Measurements from ENCODE around the gene SEC24A. TPM values are rescaled to one million over a fixed set of nuclear protein-coding genes. Genes with fewer than 3 reads are reported as not detected.
"Not testable (repeated sequence)": the region's sequence is repeated elsewhere in the genome, so short reads cannot be mapped to it uniquely, and the experiment has no call there.

The SEC24A gene
- total and polyA plus RNA-seq, 5 donors: 3.0 to 17.5 (median 8.4) TPM

GRCh38 chr5:134749415-134749814 is 100.8 kb downstream of the SEC24A start:
- DNase-seq: no peak
- H3K27ac ChIP-seq (ENCODE audit: low read length): no peak overlapping the region
- WGBS: 93% methylated on average over 3 of the region's 3 CpGs
- ATAC-seq: no peak
- H3K4me1 ChIP-seq (ENCODE audit: control insufficient read depth, insufficient read depth, low read length): no peaks in the 10 kb centered on the region
- no peaks in the 10 kb centered on the region for H3K27me3 ChIP-seq (ENCODE audit: control insufficient read depth, insufficient read depth)
- H3K4me3 ChIP-seq (ENCODE audit: low read length): no peak overlapping the region
- intact Hi-C loops (cut with DNase I): no loop called here
- H3K9me3 ChIP-seq (ENCODE audit: control insufficient read depth, low read length): no peaks in the 10 kb centered on the region

GRCh38 chr5:134758176-134758503 is 109.6 kb downstream of the SEC24A start:
- Histone ChIP-seq H3K4me3 (ENCODE audit: low read length) (peak overlapping the region; percentile 65), H3K27me3 (ENCODE audit: control insufficient read depth, insufficient read depth) (no peaks in the 10 kb centered on the region), H3K9me3 (ENCODE audit: control insufficient read depth, low read length) (no peaks in the 10 kb centered on the region), H3K27ac (ENCODE audit: low read length) (no peak overlapping the region), H3K4me1 (ENCODE audit: control insufficient read depth, insufficient read depth, low read length) (peaks cover 2% of the 10 kb centered on the region)
- WGBS: 22% methylated on average over 9 of the region's 9 CpGs
- no peak for DNase-seq
- intact Hi-C loops (cut with DNase I): loop anchor here in 1 of 4 donors (10.0 kb wide), 1 partner anchor 147 kb away; the partner anchor contains the start of gene PCBD2
- ATAC-seq: peak in 1 of 2 donors; percentile 54

- peak; percentile 99 for ATAC-seq
Measured at GRCh38 chr5:134758504-134759341, 110.1 kb downstream of the SEC24A start, which contains the start of gene DDX46. TSS of gene DDX46 (plus strand) at chr5:134758779. CDS start at chr5:134758939, 160 bp downstream.

GRCh38 chr5:134767528-134768291 is 119.1 kb downstream of the SEC24A start:
- H3K9me3 ChIP-seq (ENCODE audit: control insufficient read depth, low read length); H3K4me3 ChIP-seq (ENCODE audit: low read length); H3K27ac ChIP-seq (ENCODE audit: low read length); ATAC-seq; H3K27me3 ChIP-seq (ENCODE audit: control insufficient read depth, insufficient read depth); intact Hi-C loops (cut with DNase I); H3K4me1 ChIP-seq (ENCODE audit: control insufficient read depth, insufficient read depth, low read length); DNase-seq: not testable (repeated sequence)
- WGBS: 93% methylated on average over 21 of the region's 21 CpGs

More at GRCh38 chr5:134758504-134759341, 110.1 kb downstream of the SEC24A start, which contains the start of gene DDX46:
- Histone ChIP-seq H3K27me3 (ENCODE audit: control insufficient read depth, insufficient read depth) (no peaks in the 10 kb centered on the region), H3K4me1 (ENCODE audit: control insufficient read depth, insufficient read depth, low read length) (peaks cover 2% of the 10 kb centered on the region), H3K4me3 (ENCODE audit: low read length) (peak within 1 kb of the TSS; percentile 65), H3K27ac (ENCODE audit: low read length) (peak within 1 kb of the TSS; percentile 22), H3K9me3 (ENCODE audit: control insufficient read depth, low read length) (no peaks in the 10 kb centered on the region)
- intact Hi-C loops (cut with DNase I): loop anchor here in 1 of 4 donors (10.0 kb wide), 1 partner anchor 146 kb away; the partner anchor contains the start of gene PCBD2
- WGBS: under 1% methylated on average over 73 of the region's 73 CpGs
- DNase-seq: peak; percentile 94 to 97 (median 97)

GRCh38 chr5:134769206-134769605 is 120.6 kb downstream of the SEC24A start:
- 64% methylated on average over 4 of the region's 4 CpGs for WGBS
- Histone ChIP-seq H3K4me3 (ENCODE audit: low read length) (no peak overlapping the region), H3K27me3 (ENCODE audit: control insufficient read depth, insufficient read depth) (no peaks in the 10 kb centered on the region), H3K27ac (ENCODE audit: low read length) (no peak overlapping the region), H3K9me3 (ENCODE audit: control insufficient read depth, low read length) (no peaks in the 10 kb centered on the region), H3K4me1 (ENCODE audit: control insufficient read depth, insufficient read depth, low read length) (no peaks in the 10 kb centered on the region)
- no peak for ATAC-seq
- intact Hi-C loops (cut with DNase I): no loop called here
- DNase-seq: no peak

- Histone ChIP-seq H3K4me3 (ENCODE audit: low read length) (no peak overlapping the region), H3K9me3 (ENCODE audit: control insufficient read depth, low read length) (no peaks in the 10 kb centered on the region), H3K27ac (ENCODE audit: low read length) (no peak overlapping the region), H3K4me1 (ENCODE audit: control insufficient read depth, insufficient read depth, low read length) (no peaks in the 10 kb centered on the region), H3K27me3 (ENCODE audit: control insufficient read depth, insufficient read depth) (no peaks in the 10 kb centered on the region)
- intact Hi-C loops (cut with DNase I): loop anchor here in 1 of 4 donors (10.0 kb wide), 1 partner anchor 68 kb away; no protein-coding TSS in a partner anchor
- 93% methylated on average over 10 of the region's 10 CpGs for WGBS
- ATAC-seq (no peak), DNase-seq (no peak)
Measured at GRCh38 chr5:134772461-134773125, 124.0 kb downstream of the SEC24A start.

GRCh38 chr5:134777366-134777765 is 128.8 kb downstream of the SEC24A start:
- Histone ChIP-seq H3K4me1 (ENCODE audit: control insufficient read depth, insufficient read depth, low read length) (no peaks in the 10 kb centered on the region), H3K27ac (ENCODE audit: low read length) (no peak overlapping the region), H3K4me3 (ENCODE audit: low read length) (no peak overlapping the region), H3K27me3 (ENCODE audit: control insufficient read depth, insufficient read depth) (no peaks in the 10 kb centered on the region), H3K9me3 (ENCODE audit: control insufficient read depth, low read length) (no peaks in the 10 kb centered on the region)
- intact Hi-C loops (cut with DNase I): loop anchor here in 1 of 4 donors (10.0 kb wide), 1 partner anchor 73 kb away; no protein-coding TSS in a partner anchor
- DNase-seq: no peak
- WGBS: 88% methylated on average over 2 of the region's 2 CpGs
- ATAC-seq: no peak

Other genes with a start within 250 kb of the SEC24A start
- 10 to 100 TPM; 33.5 to 42.0 (median 37.5) TPM for gene CDKN2AIPNL, start 236.9 kb upstream of the SEC24A start, total RNA-seq
- 71.3 TPM for gene CDKN2AIPNL, start 236.9 kb upstream of the SEC24A start, polyA plus RNA-seq
- 10 to 100 TPM; 45.5 to 51.6 (median 48.3) TPM for gene JADE2, start 123.1 kb upstream of the SEC24A start, total RNA-seq
- gene JADE2, start 123.1 kb upstream of the SEC24A start, polyA plus RNA-seq: 18.6 TPM
- 100 to 1,000 TPM in 1 of 4 donors, 10 to 100 TPM in 3; 78.0 to 114 (median 84.7) TPM for gene SAR1B, start 16.0 kb upstream of the SEC24A start, total RNA-seq
- gene SAR1B, start 16.0 kb upstream of the SEC24A start, polyA plus RNA-seq: 46.1 TPM
- gene CAMLG, start 89.8 kb downstream of the SEC24A start, total RNA-seq: 10 to 100 TPM; 20.8 to 24.8 (median 23.6) TPM
- 23.6 TPM for gene CAMLG, start 89.8 kb downstream of the SEC24A start, polyA plus RNA-seq
- 10 to 100 TPM; 20.6 to 31.1 (median 26.0) TPM for gene DDX46, start 110.0 kb downstream of the SEC24A start, total RNA-seq
- 14.3 TPM for gene DDX46, start 110.0 kb downstream of the SEC24A start, polyA plus RNA-seq
- 10 to 100 TPM; 29.4 to 34.1 (median 31.7) TPM for gene C5orf24, start 197.2 kb downstream of the SEC24A start, total RNA-seq
- gene C5orf24, start 197.2 kb downstream of the SEC24A start, polyA plus RNA-seq: 16.4 TPM
- 10 to 100 TPM; 59.5 to 77.0 (median 70.7) TPM for gene TXNDC15, start 225.6 kb downstream of the SEC24A start, total RNA-seq
- gene TXNDC15, start 225.6 kb downstream of the SEC24A start, polyA plus RNA-seq: 53.8 TPM